A549 (cell line): ENCODE data around the gene SVEP1.

ENCODE experiments used
- POLR2A ChIP-seq: IDR thresholded peaks from 2 replicates; pipeline ENCODE4 v1.6.1; 2012; ENCODE audit warnings: mild to moderate bottlenecking, low read length
- TF ChIP-seq, protein P1 (sequence below): IDR thresholded peaks from 2 replicates; pipeline ENCODE4 v1.6.1; 2012; ENCODE audit warnings: low read depth, borderline replicate concordance

DNA sequence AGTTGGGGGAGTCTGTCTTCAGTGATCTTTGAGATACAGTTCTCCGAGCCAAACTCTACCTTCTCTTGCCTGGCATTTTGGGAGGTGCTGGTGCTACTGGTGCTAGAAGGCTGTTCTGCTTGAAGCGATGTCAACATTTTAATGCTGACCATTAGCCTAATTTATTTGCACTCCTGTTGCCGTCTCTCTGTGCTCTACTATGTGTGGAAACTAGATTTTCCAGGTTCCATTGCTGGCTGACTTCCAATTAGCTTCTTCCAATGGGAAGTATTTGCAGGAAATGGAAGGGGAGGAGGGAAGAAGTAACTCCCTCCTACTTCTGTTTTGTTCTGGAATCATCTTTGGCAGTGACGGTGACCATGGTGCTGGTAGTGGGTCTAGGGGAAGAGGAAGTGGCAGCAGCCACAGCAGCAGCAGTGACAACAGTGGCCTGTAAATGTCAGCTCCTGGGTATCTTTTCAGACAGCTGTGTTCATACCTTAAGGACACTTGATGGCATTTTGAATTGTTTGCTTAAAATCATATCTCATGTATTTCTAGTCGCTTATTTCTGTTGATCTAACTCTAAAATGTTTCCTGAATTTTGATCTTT lies 249.8 kb downstream of the SVEP1 start:
- no peak for TF ChIP-seq POLR2A
- TF ChIP-seq, protein P1, sequence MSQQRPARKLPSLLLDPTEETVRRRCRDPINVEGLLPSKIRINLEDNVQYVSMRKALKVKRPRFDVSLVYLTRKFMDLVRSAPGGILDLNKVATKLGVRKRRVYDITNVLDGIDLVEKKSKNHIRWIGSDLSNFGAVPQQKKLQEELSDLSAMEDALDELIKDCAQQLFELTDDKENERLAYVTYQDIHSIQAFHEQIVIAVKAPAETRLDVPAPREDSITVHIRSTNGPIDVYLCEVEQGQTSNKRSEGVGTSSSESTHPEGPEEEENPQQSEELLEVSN = no peak
